ENCODE data around the gene CFAP54.

CFAP54 gene

DNA sequence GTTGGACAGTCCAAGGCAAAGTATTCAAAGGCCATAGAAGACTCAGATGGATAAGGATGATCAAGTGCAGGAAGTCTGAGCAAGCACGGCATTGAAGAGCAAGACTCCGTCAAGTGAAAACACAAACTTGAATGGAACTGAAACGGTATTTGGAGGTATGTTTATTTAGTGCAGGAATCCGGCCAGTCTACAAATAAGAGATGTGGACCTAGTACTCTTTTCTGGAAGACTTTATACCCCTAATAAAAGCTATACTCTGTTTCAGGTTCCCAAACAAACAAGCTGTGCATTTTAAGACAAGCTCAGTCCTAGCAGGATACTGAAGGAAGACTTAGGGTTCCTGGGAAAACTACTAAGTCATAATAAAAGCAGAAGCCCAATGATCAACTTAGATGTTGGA, 316.9 kb downstream of the CFAP54 start:
- no peak for ATAC-seq (ENCODE audit: low read depth)
- TF ChIP-seq, protein P1, sequence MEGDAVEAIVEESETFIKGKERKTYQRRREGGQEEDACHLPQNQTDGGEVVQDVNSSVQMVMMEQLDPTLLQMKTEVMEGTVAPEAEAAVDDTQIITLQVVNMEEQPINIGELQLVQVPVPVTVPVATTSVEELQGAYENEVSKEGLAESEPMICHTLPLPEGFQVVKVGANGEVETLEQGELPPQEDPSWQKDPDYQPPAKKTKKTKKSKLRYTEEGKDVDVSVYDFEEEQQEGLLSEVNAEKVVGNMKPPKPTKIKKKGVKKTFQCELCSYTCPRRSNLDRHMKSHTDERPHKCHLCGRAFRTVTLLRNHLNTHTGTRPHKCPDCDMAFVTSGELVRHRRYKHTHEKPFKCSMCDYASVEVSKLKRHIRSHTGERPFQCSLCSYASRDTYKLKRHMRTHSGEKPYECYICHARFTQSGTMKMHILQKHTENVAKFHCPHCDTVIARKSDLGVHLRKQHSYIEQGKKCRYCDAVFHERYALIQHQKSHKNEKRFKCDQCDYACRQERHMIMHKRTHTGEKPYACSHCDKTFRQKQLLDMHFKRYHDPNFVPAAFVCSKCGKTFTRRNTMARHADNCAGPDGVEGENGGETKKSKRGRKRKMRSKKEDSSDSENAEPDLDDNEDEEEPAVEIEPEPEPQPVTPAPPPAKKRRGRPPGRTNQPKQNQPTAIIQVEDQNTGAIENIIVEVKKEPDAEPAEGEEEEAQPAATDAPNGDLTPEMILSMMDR (IDR thresholded peaks at IDR 0.05; ENCODE audit: poor library complexity, severe bottlenecking), result no peak
- no peaks in the 10 kb centered on the region for H3K36me3 ChIP-seq (ENCODE audit: low read depth)
- DNase-seq (ENCODE audit: low spot score), result no peak
- H3K27me3 ChIP-seq (ENCODE audit: insufficient read depth, poor library complexity, severe bottlenecking), result no peaks in the 10 kb centered on the region
- peaks cover 8% of the 10 kb centered on the region for H3K4me1 ChIP-seq (ENCODE audit: insufficient read depth, poor library complexity, severe bottlenecking)
- H3K27ac ChIP-seq (ENCODE audit: poor library complexity, severe bottlenecking), result no peak overlapping the region
- H3K9me3 ChIP-seq (ENCODE audit: severe bottlenecking), result peaks cover 7% of the 10 kb centered on the region
- H3K4me3 ChIP-seq (ENCODE audit: severe bottlenecking), result no peak overlapping the region

DNA sequence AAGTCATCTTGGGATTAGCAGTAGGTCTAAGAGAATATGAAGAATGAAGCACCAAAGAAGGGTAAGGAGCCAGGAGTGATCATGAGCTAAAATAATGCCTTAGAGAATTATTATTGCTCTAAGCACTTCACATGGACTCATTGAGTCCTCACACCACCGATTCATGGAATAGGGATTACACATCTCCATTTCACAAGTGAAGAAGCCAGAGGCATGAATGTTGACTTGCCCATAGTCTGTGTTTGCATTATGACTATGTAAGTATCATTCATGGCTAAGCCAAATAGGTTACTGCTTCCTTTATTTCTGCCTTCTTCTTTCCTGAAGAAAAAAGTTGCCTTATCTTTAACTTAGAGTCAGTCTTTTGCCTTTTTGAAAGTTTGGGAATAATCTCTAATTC, 318.4 kb downstream of the CFAP54 start:
- Histone ChIP-seq H3K9me3 (ENCODE audit: severe bottlenecking) (peaks cover 7% of the 10 kb centered on the region), H3K36me3 (ENCODE audit: low read depth) (no peaks in the 10 kb centered on the region), H3K27ac (ENCODE audit: poor library complexity, severe bottlenecking) (no peak overlapping the region), H3K27me3 (ENCODE audit: insufficient read depth, poor library complexity, severe bottlenecking) (no peaks in the 10 kb centered on the region), H3K4me1 (ENCODE audit: insufficient read depth, poor library complexity, severe bottlenecking) (peaks cover 8% of the 10 kb centered on the region), H3K4me3 (ENCODE audit: severe bottlenecking) (no peak overlapping the region)
- no peak for DNase-seq (ENCODE audit: low spot score)
- ATAC-seq (ENCODE audit: low read depth), result no peak
- TF ChIP-seq, protein P1 (IDR thresholded peaks at IDR 0.05; ENCODE audit: poor library complexity, severe bottlenecking), result no peak

DNA sequence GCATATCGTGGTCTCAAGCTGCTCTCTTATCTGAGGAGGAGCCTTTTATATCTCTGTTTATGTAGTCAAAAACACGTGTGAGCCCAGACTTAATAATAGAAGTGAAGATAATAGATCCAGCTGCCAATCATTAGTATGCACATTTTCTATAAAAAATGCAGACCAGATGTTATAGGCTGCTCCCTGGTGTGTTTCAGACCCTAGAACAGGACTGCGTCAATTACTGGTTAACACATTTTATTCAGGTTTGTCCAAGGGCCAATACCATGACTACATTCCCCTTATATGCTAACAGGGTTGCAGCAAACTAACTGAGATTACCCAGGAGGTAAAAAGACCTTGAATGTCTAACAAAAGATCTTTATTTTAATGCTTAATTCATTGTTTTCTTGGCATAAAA, 319.2 kb downstream of the CFAP54 start:
- Histone ChIP-seq H3K4me1 (ENCODE audit: insufficient read depth, poor library complexity, severe bottlenecking) (peaks cover 8% of the 10 kb centered on the region), H3K27ac (ENCODE audit: poor library complexity, severe bottlenecking) (no peak overlapping the region)
- ATAC-seq (ENCODE audit: low read depth), result no peak

DNA sequence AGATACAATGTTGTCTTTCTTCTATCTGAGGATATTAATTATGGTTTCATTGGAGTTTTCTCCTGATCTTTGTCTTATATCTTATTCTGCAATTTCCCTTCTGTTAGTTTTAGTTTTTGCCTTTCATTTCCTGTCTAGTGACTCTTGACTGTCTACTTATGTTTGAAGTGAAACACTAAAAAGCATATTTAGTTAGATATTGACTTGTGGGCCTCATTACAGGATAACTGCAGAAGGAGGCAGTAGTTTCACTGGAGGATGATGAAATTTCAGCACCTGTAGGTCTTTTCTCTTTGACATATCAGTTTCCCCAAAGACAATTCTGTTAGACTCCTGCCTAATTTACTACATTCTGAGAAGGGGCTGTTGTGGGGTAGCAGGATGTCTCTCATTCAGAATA, 320.1 kb downstream of the CFAP54 start:
- DNase-seq (ENCODE audit: low spot score) (no peak), ATAC-seq (ENCODE audit: low read depth) (no peak)
- TF ChIP-seq, protein P1 (IDR thresholded peaks at IDR 0.05; ENCODE audit: poor library complexity, severe bottlenecking), result no peak
- H3K4me1 ChIP-seq (ENCODE audit: insufficient read depth, poor library complexity, severe bottlenecking), result peaks cover 8% of the 10 kb centered on the region
- H3K27ac ChIP-seq (ENCODE audit: poor library complexity, severe bottlenecking), result peak overlapping the region; percentile 42
- no peak overlapping the region for H3K4me3 ChIP-seq (ENCODE audit: severe bottlenecking)
- no peaks in the 10 kb centered on the region for H3K36me3 ChIP-seq (ENCODE audit: low read depth)
- H3K27me3 ChIP-seq (ENCODE audit: insufficient read depth, poor library complexity, severe bottlenecking), result no peaks in the 10 kb centered on the region
- no peaks in the 10 kb centered on the region for H3K9me3 ChIP-seq (ENCODE audit: severe bottlenecking)

More for the DNA sequence above, 319.2 kb downstream of the CFAP54 start:
- no peak overlapping the region for H3K4me3 ChIP-seq (ENCODE audit: severe bottlenecking)
- TF ChIP-seq, protein P1 (IDR thresholded peaks at IDR 0.05; ENCODE audit: poor library complexity, severe bottlenecking), result no peak
- H3K27me3 ChIP-seq (ENCODE audit: insufficient read depth, poor library complexity, severe bottlenecking), result no peaks in the 10 kb centered on the region
- no peak for DNase-seq (ENCODE audit: low spot score)
- H3K36me3 ChIP-seq (ENCODE audit: low read depth), result no peaks in the 10 kb centered on the region
- peaks cover 7% of the 10 kb centered on the region for H3K9me3 ChIP-seq (ENCODE audit: severe bottlenecking)

DNA sequence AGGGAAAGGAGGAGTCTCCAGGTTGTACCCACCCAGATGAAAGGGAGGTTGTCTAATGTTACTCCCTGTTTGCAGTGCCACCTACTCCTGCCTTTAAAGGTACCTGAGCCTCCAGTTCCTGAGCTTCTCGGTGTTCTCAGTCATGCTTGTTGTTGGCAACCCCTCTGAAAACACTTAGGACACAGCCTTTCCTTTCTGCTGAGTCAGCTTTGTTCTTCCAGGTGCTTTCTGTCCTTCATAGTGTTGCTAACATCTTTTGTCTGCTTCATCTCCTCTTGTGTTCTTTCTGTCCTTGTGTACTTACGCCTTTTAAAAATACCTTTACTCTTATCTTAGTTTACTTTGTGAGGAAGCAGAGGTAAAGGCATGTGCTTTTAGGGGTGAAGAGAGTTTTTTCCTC, 320.7 kb downstream of the CFAP54 start:
- Histone ChIP-seq H3K27ac (ENCODE audit: poor library complexity, severe bottlenecking) (peak overlapping the region; percentile 42), H3K27me3 (ENCODE audit: insufficient read depth, poor library complexity, severe bottlenecking) (no peaks in the 10 kb centered on the region), H3K9me3 (ENCODE audit: severe bottlenecking) (no peaks in the 10 kb centered on the region), H3K36me3 (ENCODE audit: low read depth) (no peaks in the 10 kb centered on the region), H3K4me3 (ENCODE audit: severe bottlenecking) (no peak overlapping the region), H3K4me1 (ENCODE audit: insufficient read depth, poor library complexity, severe bottlenecking) (peaks cover 8% of the 10 kb centered on the region)
- ATAC-seq (ENCODE audit: low read depth) (no peak), DNase-seq (ENCODE audit: low spot score) (no peak)
- TF ChIP-seq, protein P1 (IDR thresholded peaks at IDR 0.05; ENCODE audit: poor library complexity, severe bottlenecking), result no peak
